SKM-1 (cell line): ENCODE measurements around the gene CLBA1.
"Not testable (repeated sequence)": the region's sequence is repeated elsewhere in the genome, so short reads cannot be mapped to it uniquely, and the experiment has no call there.

ENCODE experiments used
- DNase-seq: peaks from one replicate; lab custom pipeline; 2025; ENCODE audit not compliant: unreplicated experiment; lab: John Stamatoyannopoulos, UW

The CLBA1 gene

DNA sequence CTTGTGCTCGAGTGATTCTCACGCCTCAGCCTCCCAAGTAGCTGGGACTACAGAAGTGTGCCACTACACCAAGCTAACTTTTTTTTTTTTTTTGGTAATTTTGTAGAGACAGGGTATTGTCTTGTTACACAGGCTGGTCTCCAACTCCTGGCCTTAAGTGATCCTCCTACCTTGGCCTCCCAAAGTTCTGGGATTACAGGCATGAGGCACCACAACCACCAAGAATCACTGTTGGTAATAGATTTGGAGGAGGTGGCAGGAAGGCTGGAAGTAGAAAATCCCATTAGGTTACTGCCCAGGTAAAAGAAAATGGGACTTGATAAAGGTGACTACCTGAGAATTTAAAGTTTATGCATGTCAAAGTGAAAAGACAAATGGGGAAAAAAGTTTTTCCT, 36.7 kb downstream of the CLBA1 start:
- no peak for DNase-seq

DNA sequence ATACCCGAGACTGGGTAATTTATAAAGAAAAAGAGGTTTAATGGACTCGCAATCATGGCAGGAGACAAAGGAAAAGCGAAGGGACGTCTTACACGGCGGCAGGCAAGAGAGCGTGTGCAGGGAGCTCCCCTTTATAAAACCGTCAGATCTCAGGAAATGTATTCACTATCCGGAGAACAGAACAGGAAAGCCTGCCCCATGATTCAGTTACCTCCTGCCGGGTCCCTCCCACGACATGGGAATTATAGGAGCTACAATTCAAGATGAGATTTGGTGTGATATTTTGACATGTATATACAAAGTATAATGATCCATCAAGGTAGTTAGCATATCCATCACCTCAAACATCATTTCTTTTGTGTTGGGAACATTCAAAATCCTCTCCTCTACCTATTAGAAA, 37.6 kb downstream of the CLBA1 start:
- no peak for DNase-seq

DNA sequence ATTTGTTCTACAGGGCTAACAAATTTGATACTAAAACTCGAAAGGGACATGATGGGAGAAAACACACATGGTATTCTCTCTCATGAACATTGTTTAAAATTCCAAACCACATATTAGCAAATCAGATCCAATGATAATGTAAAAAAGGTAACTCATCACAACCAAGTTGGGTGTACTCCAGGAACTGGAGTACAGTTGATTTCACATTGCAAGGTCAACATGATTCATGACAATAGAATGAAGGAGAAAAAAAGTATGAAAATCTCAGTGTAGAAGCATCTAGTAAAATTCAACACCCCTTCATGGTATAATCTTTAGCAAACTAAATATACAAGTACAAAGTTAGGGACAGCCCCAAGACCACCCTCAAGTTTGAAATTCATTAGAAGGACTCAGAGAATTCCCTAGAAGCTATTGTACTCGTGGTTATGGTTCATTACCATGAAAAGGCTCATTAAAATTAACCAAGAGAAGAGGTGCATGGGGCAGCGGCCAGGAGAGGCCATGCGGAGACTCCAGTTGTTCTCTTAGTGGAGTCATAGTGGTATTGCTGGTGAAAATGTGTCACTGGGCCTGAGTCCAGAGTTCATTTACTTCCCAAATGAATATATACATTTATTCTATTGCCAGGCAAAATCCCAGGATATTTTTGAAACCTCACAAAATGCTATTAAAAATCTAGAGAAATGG, 38.3 kb downstream of the CLBA1 start:
- no peak for DNase-seq

DNA sequence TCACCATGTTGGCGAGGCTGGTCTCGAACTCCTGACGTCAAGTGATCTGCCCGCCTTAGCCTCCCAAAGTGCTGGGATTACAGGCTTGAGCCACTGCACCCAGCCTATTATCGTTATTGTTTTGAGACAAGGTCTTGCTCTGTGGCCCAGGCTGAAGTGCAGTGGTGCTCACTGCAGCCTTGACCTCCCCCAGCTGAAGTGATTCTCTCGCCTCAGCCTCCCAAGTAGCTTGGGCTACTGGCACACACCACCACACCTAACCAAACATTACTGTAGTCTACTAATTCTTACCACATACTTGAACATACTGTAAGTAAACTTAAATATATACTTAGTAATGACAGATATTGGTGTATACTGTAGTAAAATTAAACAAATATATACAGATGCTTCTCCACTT, 39.8 kb downstream of the CLBA1 start:
- no peak for DNase-seq

DNA sequence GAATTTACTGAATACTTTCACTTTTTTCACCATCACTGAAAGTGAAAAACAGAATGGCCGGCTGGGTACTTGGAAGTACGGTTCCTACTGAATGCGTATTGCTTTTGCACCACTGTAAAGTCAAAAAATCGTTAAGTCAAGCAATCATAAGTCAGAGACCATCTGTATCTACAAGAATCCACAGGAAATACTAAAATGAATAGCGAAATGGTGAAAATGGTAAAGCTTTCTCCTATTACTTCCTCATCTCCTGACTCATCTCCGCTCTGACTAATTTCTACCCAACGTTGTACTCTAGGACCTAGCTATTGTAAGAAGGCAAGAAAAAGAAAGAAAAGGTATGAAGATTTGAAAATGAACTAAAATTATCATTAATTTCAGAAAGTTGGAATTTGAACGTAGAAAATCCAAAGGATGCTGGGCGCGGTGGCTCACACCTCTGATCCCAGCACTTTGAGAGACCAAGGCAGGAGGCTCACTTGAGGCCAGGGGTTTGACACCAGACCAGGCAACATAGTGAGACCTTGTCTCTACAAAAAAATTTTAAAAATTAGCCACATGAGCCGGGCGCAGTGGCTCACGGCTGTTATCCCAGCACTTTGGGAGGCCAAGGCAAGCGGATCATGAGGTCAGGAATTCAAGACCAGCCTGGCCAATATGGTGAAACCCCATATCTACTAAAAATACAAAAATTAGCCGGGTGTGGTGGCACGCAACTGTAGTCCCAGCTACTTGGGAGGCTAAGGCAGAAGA, 40.6 kb downstream of the CLBA1 start:
- DNase-seq: no peak

DNA sequence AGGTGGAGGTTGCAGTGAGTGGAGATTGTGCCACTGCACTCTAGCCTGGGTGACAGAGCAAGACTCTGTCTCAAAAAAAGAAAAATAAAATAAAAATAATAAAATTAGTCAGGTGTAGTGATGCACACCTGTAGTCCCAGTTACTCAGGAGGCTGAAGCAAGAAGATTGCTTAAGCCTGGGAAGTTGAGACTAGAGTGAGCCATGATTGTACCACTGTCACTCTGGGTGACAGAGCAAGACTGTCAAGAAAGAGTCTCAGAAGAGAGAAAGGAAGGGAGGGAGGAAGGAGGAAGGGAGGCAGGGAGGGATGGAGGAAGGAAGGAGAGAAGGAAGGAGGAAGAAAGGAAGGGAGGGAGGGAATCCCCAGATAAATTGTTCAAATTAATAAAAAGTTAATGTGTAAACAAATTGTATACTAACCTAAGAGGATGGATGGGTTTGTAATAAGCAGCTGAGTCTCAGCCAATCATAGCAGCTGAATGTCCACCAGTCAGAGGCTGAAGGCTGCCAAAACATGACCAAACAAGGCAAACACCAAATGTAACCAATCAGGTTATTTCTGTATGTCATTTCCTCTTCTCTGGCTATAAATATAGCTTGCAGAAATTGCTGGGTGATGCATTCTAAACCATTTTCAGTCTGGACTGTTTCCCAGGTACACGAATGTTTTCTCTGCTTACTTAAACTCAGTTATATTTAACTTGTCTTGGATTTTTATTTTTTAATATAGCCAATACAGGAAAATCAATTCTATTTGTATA, 41.4 kb downstream of the CLBA1 start:
- DNase-seq: no peak

DNA sequence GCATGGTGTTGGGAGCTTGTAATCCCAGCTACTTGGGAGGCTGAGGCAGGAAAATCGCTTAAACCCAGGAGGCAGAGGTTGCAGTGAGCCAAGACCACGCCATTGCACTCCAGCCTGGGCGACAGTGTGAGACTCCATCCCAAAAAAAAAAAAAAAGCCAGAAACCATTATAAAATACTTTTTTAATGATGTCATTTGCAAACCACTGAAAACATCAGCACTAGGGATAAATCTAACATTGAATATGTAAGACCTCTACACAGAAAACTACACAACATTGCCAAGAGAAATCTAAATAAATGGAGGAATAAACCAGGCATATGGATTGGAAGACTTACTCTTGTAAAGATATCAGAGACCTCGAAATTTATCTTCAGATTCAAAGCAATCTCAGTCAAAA, 42.1 kb downstream of the CLBA1 start:
- not testable (repeated sequence) for DNase-seq

DNA sequence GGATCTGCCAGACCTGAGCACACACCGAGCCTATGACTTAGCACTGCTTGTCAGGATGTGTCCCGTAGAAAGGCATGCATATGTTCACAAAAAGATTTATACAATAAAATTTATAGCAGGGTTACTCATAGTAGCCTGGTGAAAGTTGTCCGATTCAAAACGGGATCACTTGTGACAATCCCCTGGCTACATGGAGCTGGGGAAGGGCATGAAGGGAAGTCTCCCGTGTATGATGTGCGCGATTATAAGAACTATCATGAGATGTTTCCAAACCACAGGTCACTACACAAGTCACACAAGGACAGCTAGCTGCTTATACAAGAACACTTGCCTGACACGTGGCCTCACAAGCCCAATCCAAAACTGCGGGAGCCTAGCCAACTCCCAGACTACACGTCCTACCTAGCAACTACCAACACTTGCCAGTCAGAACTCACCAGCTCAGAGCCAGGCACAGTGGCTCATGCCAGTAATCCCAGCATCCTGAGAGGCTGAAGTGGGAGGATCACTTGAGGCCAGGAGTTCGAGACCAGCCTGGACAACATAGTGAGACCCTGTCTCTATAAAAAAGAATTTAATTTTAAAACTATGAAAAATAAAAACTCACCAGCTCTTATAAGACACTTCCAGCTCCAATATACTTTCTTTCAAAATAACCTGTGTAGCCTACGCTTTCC, 42.8 kb downstream of the CLBA1 start:
- no peak for DNase-seq

DNA sequence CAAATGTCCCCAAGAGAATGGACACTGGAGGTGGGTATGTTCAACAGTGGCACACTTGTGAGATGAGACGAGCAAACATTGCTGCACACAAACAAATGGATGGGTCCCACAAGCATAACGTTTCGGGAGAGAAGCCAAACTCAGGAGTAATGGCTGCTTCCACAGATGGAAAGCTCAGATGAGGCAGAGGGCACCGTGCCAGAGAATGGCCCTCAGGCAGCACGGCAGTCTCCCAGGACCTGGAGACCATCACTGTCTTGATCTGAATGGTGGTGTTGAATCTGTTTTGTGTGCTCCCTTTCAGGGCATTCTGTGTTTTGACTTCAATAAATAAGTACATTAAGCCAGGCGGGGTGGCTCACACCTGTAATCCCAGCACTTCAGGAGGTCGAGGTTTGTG, 43.8 kb downstream of the CLBA1 start:
- no peak for DNase-seq

DNA sequence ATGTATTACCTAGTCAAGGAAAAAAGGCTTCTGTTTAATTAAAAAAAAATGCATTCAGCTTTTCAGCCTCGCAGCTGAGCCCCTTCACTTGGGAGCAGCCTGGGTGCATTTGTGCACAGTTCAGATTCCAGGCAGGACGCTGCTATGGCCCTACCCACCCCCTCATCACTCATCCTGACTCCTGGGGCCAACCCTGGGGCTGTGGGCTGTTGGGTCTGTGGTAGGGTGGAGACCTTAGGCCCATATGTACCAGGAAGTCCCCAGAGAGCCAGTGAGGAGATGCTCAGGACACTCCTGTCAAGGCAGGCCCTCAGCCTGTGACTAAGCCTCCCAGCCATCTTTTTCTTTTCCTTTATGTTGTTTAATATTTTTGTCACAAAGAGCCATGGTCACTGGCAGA, 44.6 kb downstream of the CLBA1 start:
- no peak for DNase-seq

DNA sequence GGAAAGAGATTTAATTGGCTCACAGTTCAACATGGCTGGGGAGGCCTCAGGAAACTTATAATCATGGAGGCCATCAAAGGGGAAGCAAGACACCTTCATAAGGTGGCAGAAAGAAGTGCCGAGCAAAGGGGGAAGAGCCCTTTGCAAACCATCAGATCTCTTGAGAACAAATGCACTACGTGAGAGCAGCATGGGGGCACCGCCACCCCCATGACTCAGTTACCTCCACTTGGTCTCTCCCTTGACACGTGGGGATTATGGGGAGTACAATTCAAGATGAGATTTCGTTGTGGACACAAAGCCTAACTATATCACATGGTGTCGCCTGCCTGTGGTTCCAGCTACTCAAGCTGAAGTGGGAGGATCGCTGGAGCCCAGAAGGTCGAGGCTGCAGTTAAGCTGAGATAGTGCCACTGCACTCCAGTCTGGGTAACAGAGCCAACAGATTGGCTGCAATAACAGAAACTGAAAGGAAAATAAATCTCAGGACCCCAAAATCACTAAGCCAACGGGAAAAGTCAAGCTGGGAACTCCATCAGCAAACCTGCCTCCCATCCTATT, 45.3 kb downstream of the CLBA1 start:
- DNase-seq: no peak

DNA sequence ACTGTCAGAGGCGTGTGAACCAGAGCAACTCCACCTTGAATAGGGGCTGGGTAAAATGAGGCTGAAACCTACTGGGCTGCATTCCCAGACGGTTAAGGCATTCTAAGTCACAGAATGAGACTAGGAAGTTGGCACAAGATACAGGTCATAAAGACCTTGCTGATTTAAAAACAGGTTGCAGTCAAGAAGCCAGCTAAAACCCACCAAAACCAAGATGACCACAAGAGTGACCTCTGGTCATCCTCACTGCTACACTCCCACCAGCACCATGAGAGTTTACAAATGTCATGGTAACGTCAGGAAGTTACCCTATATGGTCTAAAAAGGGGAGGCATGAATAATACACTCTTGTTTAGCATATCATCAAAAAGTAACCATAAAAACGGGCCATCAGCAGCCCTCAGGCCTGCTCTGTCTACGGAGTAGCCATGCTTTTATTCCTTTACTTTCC, 46.9 kb downstream of the CLBA1 start:
- DNase-seq: not testable (repeated sequence)

DNA sequence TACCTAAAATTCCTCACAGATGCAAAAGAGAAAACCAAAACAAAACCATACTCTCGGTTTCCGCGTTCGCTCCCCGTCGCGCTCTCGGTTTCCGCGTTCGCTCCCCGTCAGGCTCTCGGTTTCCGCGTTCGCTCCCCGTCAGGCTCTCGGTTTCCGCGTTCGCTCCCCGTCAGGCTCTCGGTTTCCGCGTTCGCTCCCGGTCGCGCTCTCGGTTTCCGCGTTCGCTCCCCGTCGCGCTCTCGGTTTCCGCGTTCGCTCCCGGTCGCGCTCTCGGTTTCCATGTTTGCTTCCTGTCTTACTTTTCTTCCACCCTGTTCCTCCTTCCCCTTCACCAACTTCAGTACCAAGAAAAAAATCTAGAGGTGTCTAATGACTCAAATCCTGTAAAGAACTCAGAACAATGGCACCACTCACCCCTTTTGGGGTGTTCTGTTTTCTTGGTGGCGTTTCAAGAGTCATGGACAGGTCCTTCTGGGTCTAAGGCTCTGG, 47.9 kb downstream of the CLBA1 start:
- DNase-seq: not testable (repeated sequence)

DNA sequence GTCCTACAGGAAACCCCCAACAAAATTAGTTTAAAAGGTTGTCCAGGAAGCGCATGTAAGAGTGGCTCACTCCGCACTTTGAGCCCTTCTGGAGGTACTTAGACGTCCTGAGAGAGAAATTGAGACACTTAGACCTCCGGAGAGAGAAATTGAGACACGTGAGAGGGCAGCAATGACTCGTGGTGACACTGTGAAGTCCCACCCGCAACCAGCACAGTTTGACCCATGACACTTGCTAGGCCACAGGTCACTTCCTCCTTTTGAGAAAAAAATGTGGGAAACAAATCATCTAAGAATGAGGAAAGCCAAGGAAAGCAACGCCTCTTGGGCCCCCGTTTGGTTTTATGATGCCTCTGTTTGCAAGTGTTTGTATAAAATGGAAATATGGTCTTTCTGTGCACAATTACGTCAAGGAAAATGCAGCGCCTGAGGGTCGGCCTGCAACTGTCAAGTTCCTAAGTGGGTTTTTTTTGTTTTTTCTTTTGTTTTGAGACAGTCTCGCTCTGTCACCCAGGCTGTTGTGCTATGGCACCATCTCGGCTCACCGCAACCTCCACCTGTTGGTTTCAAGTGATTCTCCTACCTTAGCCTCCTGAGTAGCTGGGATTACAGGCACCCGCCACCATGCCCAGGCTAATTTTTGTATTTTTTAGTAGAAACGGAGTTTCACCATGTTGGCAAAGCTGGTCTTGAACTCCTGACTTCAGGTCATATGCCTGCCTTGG, 48.9 kb downstream of the CLBA1 start:
- DNase-seq: no peak

DNA sequence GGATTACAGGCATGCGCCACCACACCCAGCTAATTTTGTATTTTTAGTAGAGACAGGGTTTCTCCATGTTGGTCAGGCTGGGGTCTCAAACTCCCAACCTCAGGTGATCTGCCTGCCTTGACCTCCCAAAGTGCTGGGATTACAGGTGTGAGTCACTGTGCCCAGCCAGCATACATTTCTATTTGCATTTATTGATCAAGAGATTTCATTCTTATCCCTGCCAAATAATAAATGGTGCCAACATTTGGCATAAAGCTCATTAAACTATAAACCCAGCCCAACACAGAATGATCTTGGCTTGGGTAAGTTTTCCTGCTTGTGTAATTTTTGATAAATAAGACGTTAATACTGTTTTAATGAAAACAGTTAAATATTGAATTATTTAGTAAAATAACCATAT, 50.0 kb downstream of the CLBA1 start:
- not testable (repeated sequence) for DNase-seq

DNA sequence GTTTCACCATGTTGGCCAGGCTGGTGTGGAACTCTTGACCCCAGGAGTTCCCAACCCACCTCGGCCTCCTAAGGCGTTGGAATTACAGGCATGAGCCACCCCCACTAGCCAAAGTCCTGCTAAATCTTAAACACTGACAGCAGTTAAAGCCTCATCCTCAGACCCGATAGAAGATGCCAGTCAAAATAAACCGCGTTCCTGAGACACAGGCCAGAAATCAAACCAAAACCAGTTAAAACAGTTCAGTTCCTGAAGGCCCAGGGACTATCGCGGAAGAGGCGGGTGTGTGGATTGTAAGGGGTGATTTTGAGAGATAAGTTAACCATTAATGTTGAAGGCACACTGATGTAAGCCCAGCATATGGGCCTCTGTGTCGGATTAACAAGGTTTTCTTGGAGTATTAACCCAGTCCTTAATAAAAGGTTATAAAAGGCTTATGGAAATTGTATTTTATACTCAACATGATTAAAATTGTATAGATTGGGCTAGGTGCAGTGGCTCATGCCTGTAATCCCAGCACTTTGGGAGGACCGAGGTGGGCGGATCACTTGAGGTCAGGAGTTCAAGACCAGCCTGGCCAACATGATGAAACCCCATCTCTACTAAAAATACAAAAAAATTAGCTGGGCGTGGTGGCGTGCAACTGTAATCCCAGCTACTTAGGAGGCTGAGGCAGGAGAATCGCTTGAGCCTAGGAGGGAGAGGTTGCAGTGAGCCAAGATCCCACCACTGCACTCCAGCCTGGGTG, 54.0 kb downstream of the CLBA1 start:
- no peak for DNase-seq

DNA sequence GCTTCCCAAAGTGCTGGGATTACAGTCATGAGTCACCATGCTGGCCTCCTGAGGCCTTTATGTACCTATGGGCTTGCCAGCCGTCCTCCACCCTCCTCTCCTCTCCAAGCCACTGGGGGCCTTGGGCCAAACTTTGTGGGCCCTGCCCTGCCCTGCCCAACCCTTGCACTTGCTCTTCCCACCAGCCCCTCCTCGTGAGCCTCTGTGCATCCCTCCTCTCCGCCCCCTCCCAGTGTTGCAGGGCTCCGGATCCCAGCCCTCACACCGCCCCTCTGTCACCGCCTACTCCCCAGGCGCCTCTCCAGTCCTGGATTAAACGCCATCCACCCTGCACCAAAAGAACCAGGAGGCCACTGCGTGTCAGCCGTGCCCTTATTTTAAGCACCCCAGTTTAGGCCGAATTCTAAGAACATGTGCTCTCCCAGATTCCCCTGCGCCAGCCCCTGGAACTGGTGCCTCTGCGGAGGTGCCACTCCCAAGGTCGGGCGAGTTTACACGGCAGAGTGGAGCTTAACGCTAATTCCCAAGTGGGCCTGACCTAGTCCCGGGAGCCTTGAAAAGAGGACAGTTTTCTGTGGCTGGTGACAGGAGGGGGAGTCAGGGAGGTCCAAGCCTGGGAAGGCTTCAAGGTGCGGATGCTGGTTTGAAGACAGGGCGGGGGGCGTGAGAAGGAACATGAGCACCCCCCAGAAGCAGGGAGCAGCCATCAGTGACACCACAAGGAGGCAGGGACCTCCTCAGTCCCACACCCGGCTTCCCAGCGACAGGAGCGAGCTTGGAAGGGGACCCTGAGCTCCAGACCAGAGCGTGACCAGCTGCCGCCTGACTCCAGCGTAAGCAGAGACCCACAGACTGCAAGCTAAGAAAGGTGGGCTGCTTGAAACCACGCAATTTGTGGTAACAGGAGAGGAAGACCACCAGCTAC, 56.5 kb downstream of the CLBA1 start:
- DNase-seq: no peak

DNA sequence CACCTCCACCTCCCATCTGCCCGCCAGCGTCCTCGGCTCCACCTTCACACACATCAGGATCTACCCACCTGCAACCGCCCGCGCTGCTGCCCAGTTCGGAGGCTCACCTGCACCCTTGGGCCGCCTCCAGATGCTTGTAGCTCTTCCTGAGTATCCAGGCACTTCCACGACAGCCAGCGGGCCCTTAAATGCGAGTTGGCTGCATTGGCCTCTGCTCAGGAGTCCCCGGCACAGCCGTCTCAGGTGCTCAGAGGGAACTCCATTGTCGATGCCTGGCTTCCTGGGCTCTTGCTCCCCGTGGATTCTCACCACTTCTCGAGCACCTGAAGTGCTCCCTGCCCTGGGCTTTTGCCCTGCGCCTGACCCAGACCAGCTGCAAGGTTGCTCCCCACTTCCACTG, 57.2 kb downstream of the CLBA1 start:
- DNase-seq: no peak
